ENCODE measurements around the gene RAPGEF1. TPM values are rescaled to one million over a fixed set of nuclear protein-coding genes. Genes with fewer than 3 reads are reported as not detected.
A peak's percentile ranks its signal among the peaks of the same experiment; 100 is the strongest.

Gene RAPGEF1
- total RNA-seq, 3 donors from 2014 or later, result 106 to 120 (median 111) TPM

DNA sequence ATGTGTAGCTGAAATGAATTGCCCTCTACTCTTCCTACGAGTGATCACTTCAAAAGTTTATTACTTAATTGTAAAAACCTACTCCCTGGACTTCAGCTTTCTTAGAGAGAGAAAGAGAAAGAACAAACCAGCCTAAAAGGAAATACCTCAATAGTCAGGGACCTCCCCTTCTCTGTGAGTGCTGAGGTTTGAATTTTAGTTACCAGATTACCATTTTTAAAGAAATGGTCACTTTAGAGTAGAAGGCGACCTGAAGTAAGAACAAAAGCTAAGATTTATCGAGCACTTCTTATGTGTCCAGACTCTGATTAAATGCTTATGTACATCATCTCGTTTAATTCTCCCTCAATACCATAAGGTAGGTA, 11.3 kb downstream of the RAPGEF1 start:
- Mint-ChIP-seq H3K27me3 (ENCODE audit: low read depth) (no peaks in the 10 kb centered on the region), H3K9me3 (no peaks in the 10 kb centered on the region), H3K4me1 (ENCODE audit: low read depth) (peaks cover 96% of the 10 kb centered on the region), H3K36me3 (ENCODE audit: insufficient read depth) (peaks cover 7% of the 10 kb centered on the region), H3K4me3 (peak overlapping the region; percentile 67)
- ATAC-seq, result peak in 1 of 2 donors; percentile 9
- no peak for DNase-seq

DNA sequence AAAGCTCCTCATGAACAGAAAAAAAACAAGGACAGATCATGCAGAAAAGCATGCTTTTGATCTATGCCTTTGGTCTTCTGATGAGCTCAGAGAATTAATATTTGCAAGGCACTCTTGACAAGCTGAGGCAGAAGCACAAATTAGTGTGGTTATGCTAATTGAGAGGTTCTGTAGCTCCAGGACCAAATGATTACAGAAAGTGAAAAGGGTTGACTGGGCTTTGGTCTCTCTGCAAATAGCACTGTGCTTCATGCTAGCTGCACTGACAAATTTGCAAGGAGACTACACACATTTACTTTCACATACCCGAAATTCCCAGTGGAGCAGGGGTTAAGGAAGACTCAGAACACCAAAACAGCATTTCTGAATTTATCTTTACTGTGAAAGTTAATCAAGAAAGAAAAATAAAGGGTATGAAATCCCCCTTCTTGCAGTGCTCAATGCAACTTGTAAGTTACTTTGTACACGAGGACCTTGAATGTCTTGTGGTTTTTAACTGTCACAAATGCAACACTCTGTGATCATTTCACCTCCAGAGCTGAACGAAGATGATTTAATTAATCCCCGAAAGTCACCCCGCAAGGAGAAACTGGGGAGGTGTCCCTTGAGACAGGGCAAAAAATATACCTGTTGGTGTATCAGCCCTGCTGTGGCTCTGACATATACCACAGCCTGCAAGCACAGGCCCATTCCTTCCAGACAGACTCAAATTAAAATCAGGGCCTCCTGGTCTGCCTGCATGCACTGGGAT, 11.9 kb downstream of the RAPGEF1 start:
- DNase-seq, result no peak
- H3K27me3 Mint-ChIP-seq (ENCODE audit: low read depth), result no peaks in the 10 kb centered on the region
- peak overlapping the region; percentile 67 for H3K4me3 Mint-ChIP-seq
- ATAC-seq, result no peak
- H3K4me1 Mint-ChIP-seq (ENCODE audit: low read depth), result peaks cover 95% of the 10 kb centered on the region
- H3K9me3 Mint-ChIP-seq, result no peaks in the 10 kb centered on the region
- peaks cover 11% of the 10 kb centered on the region for H3K36me3 Mint-ChIP-seq (ENCODE audit: insufficient read depth)

DNA sequence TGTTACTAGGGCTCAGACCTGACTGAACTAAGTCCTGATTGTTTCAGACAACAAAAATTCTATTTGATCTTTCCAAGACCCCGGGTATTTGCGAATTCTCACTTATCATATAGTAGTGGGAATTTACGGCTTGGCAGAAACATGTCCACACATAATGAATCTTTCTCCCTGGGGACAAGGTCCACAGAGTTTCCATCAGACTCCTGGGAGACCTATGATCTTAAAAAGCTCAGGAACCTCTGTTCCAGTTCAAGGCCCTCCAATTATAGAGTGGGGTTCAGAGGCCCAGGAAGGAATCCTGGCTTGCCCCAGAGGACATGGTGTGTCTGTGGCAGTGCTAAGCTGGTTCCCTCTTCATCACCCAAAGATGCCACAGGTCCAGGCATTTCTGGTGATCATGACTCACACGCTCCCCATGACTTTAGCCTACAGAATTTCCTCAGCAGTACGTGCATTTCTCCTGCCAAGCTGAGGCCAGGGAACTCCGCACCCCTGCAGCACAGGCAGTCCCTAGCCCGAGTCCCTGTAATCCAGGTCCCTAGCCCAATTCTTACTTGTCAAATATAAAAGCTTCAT, 12.6 kb downstream of the RAPGEF1 start:
- peaks cover 89% of the 10 kb centered on the region for H3K4me1 Mint-ChIP-seq (ENCODE audit: low read depth)
- peaks cover 9% of the 10 kb centered on the region for H3K36me3 Mint-ChIP-seq (ENCODE audit: insufficient read depth)
- H3K27me3 Mint-ChIP-seq (ENCODE audit: low read depth), result no peaks in the 10 kb centered on the region
- H3K4me3 Mint-ChIP-seq, result peak overlapping the region; percentile 67
- ATAC-seq (no peak), DNase-seq (no peak)
- H3K9me3 Mint-ChIP-seq, result no peaks in the 10 kb centered on the region

DNA sequence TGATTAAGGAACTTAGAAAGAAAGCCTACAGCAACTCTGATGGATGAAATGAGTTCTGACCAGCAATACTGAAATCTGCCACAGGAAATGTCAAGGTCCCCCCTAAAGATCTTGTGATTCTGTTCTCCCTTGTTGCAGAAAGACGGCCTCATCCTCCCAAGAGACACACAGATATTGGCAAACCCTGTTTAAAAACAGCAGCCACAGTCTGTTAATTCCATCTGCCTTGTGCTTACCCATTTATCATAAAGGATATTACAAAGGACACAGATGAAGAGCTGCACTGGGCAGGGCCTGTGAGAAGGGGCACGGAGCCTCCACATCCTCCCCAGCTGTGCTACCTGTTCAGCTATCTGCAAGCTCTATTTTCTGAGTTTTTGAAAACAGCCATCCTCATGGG, 15.2 kb downstream of the RAPGEF1 start:
- H3K4me3 Mint-ChIP-seq, result no peak overlapping the region

DNA sequence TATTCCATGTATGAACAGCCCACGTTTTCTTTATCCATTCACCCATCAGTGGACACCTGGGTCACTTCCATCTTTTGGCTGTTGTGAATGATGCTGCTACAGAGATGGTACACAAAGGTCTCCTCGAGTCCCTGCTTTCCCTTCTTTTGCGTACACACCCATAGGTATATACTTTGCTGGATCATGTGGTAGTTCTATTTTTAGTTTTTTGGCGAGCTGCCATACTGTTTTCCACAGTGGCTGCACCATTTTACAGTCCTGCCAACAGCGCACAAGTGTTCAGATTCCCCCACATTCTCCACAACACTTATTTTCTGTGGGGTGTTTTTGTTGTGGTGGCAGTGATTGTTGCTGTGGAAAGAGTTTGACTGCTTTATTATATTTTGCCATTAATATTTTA, 16.2 kb downstream of the RAPGEF1 start:
- H3K36me3 Mint-ChIP-seq (ENCODE audit: insufficient read depth), result peaks cover 19% of the 10 kb centered on the region

More for the DNA sequence above, 15.2 kb downstream of the RAPGEF1 start:
- H3K36me3 Mint-ChIP-seq (ENCODE audit: insufficient read depth), result peaks cover 19% of the 10 kb centered on the region
- H3K4me1 Mint-ChIP-seq (ENCODE audit: low read depth), result peaks cover 87% of the 10 kb centered on the region
- no peaks in the 10 kb centered on the region for H3K9me3 Mint-ChIP-seq
- H3K27me3 Mint-ChIP-seq (ENCODE audit: low read depth), result no peaks in the 10 kb centered on the region
- DNase-seq (no peak), ATAC-seq (no peak)

DNA sequence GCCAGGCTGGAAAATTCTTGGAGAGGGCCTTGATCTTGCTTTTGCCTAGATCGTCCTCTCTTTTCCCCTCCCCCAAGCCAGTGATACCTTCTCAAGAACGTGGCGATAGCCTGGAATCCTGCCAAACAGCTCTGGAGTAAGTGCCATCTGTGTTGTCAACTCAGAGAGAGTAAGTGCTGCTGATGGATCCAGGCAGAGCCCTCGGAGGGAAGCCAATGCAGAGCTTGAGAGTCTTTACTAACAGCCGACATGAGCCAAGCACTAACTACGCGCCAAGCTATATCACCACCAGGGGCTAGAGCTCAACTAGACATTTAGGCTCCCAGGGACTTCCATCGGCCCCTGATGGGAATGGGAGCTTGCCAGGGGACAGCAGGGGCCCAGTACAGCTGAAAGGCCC, 17.6 kb downstream of the RAPGEF1 start:
- peaks cover 19% of the 10 kb centered on the region for H3K36me3 Mint-ChIP-seq (ENCODE audit: insufficient read depth)
- H3K27me3 Mint-ChIP-seq (ENCODE audit: low read depth), result no peaks in the 10 kb centered on the region
- no peaks in the 10 kb centered on the region for H3K9me3 Mint-ChIP-seq
- DNase-seq (no peak), ATAC-seq (no peak)
- peaks cover 83% of the 10 kb centered on the region for H3K4me1 Mint-ChIP-seq (ENCODE audit: low read depth)
- no peak overlapping the region for H3K4me3 Mint-ChIP-seq

More for the DNA sequence above, 16.2 kb downstream of the RAPGEF1 start:
- DNase-seq, result no peak
- no peaks in the 10 kb centered on the region for H3K9me3 Mint-ChIP-seq
- H3K4me3 Mint-ChIP-seq, result no peak overlapping the region
- no peak for ATAC-seq
- H3K4me1 Mint-ChIP-seq (ENCODE audit: low read depth), result peaks cover 87% of the 10 kb centered on the region
- H3K27me3 Mint-ChIP-seq (ENCODE audit: low read depth), result no peaks in the 10 kb centered on the region

DNA sequence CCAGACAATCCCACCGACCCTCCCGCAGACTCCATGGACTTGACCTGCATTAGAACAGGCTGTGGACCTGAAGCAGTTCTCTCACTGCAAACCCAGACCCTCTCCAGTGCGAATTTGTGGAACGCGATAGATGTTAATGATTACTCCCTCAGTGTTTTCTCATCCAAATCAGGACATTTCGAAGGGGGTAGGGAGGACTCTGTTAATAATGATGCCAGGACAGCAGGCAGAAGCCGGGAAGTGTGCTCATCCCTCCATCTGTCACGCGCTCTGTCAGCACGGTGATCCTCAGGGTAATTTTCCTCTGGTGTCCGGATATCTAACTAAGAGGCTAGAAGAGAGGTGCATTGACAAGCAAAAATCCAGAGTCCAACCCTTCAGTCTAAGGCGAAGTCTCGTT, 18.8 kb downstream of the RAPGEF1 start:
- no peaks in the 10 kb centered on the region for H3K27me3 Mint-ChIP-seq (ENCODE audit: low read depth)
- no peak for ATAC-seq
- DNase-seq, result no peak
- H3K9me3 Mint-ChIP-seq, result no peaks in the 10 kb centered on the region
- peaks cover 23% of the 10 kb centered on the region for H3K36me3 Mint-ChIP-seq (ENCODE audit: insufficient read depth)
- H3K4me1 Mint-ChIP-seq (ENCODE audit: low read depth), result peaks cover 82% of the 10 kb centered on the region
- no peak overlapping the region for H3K4me3 Mint-ChIP-seq

DNA sequence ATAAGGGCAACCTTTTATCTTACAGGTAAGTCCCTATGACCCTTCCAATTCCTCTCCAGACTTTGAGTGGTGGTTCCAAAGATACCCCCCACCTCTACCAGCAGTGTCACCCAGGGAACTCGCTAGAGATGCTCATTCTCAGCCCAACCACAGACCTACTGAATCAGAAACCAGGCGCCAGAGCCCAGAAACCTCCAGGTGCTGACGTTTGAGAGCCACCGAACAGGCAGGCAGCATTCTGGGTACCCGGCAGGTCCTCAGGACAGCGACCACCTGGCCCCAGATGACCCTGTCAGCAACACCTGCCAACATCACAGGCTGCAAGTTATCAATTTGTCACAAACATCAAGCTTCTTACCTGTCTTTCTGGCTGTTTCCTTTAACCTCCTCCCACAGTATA, 19.5 kb downstream of the RAPGEF1 start:
- no peak for DNase-seq
- H3K4me1 Mint-ChIP-seq (ENCODE audit: low read depth), result peaks cover 79% of the 10 kb centered on the region
- no peaks in the 10 kb centered on the region for H3K27me3 Mint-ChIP-seq (ENCODE audit: low read depth)
- H3K9me3 Mint-ChIP-seq, result no peaks in the 10 kb centered on the region
- ATAC-seq, result peak; percentile 76 to 77
- H3K4me3 Mint-ChIP-seq, result peak overlapping the region; percentile 56
- H3K36me3 Mint-ChIP-seq (ENCODE audit: insufficient read depth), result peaks cover 29% of the 10 kb centered on the region

DNA sequence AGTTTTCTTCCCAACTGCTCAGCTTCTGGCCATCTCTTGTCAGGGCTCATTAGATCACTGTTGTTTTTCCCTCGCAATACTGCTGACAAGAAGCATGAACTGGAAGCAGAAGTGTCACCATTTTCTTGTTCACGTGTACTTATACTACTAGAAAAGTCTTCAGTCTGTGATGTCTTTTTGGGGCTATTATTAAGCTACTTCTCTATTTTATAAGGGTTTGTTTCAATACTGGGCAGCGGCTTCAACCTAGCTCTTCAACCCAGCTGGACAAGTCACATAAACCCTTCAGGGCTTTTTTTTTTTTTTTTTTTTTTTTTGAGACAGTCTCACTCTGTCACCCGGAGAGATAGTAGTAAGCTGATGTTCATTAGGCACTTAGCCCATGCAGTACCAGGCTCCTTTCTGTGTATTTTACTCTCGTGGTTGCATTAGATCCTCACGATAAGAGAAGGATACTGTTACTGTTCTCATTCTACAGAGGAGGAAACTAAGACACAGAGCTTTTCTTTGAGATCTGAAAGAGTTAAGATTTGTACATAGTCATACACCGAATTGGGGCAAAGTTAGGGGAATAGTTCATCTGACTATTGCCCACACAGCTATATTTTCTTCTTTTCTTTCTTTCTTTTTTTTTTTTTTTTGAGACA, 20.5 kb downstream of the RAPGEF1 start:
- Mint-ChIP-seq H3K4me3 (no peak overlapping the region), H3K9me3 (no peaks in the 10 kb centered on the region), H3K27me3 (ENCODE audit: low read depth) (no peaks in the 10 kb centered on the region), H3K4me1 (ENCODE audit: low read depth) (peaks cover 76% of the 10 kb centered on the region), H3K36me3 (ENCODE audit: insufficient read depth) (peaks cover 30% of the 10 kb centered on the region)
- peak; percentile 17 to 36 for ATAC-seq
- DNase-seq, result no peak

DNA sequence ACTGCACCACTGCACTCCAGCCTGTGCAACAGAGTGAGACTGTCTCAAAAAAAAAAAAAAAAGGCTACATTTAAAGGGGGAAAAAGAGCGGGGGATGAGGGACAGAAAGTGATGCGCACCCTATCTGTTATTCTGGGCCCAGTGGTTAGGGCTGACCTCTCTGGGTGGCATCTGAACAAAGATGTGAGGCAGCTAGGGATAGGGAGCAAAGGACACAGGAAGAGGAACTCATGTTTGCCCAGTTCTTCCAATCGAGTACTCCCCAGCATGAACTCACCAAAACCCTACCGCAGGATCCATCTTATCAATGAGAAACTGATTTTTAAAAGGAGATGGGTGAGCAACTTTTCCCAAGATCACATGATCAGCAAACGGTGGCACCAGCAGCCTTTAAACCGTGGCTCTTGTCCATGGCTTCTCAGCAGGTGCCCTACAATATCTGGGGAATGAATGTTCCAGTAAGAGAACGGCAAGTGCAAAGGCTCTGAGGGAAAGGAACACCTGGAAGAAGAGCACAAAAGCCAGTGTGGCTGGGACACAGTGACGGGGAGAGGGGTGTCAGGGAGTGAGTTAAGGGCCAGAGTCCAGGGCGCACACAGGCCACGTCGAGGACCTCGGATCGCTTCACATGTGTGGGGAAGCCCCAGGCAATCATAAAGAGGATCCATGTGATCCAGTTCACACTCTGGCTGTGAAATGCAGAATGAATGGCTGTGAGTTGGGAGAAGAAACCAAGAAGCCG, 22.0 kb downstream of the RAPGEF1 start:
- peaks cover 34% of the 10 kb centered on the region for H3K36me3 Mint-ChIP-seq (ENCODE audit: insufficient read depth)
- DNase-seq (no peak), ATAC-seq (no peak)
- H3K4me3 Mint-ChIP-seq, result no peak overlapping the region
- H3K27me3 Mint-ChIP-seq (ENCODE audit: low read depth), result no peaks in the 10 kb centered on the region
- peaks cover 72% of the 10 kb centered on the region for H3K4me1 Mint-ChIP-seq (ENCODE audit: low read depth)
- H3K9me3 Mint-ChIP-seq, result no peaks in the 10 kb centered on the region

DNA sequence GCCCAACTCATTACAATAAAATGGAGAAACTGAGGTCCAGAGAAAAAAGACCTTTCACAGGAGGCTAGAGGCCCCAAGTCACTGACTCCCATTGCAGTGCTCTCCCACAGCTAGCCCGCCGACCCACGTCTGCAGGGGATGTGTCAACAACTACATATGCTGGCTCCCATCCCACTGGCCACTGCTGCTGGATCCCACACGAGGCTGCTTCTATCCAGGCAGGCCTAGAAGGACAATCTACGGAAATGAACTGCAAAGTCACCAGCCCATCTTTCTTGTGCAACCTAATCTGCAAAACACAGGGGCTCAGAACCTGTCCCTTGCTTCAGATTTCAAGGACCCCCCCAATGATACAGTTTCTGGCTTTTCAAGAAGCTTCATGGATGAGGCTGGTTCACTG, 24.0 kb downstream of the RAPGEF1 start:
- no peak for ATAC-seq
- Mint-ChIP-seq H3K4me1 (ENCODE audit: low read depth) (peaks cover 79% of the 10 kb centered on the region), H3K36me3 (ENCODE audit: insufficient read depth) (peaks cover 28% of the 10 kb centered on the region)

DNA sequence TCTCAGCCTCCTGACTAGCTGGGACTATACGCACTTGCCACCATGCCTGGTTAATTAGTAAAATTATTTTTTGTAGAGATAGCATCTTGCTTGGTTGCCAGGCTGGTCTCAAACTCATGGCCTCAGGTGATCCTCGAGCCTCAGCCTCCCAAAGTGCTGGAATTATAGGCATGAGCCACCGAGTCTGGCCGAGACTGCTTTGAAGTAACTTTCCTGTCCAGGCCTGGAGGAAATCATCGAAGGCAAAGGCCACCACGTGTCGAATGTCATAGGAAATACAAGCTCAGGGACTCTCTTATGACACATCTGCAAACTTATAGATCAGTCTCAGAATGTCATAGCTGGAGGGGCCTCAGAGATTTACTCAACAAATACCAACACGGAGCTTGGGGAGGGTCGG, 25.1 kb downstream of the RAPGEF1 start:
- Mint-ChIP-seq H3K36me3 (ENCODE audit: insufficient read depth) (peaks cover 24% of the 10 kb centered on the region), H3K9me3 (no peaks in the 10 kb centered on the region), H3K27me3 (ENCODE audit: low read depth) (no peaks in the 10 kb centered on the region), H3K4me3 (no peak overlapping the region), H3K4me1 (ENCODE audit: low read depth) (peaks cover 78% of the 10 kb centered on the region)
- DNase-seq, result no peak
- no peak for ATAC-seq

More for the DNA sequence above, 24.0 kb downstream of the RAPGEF1 start:
- Mint-ChIP-seq H3K27me3 (ENCODE audit: low read depth) (no peaks in the 10 kb centered on the region), H3K4me3 (no peak overlapping the region), H3K9me3 (no peaks in the 10 kb centered on the region)
- DNase-seq, result no peak

DNA sequence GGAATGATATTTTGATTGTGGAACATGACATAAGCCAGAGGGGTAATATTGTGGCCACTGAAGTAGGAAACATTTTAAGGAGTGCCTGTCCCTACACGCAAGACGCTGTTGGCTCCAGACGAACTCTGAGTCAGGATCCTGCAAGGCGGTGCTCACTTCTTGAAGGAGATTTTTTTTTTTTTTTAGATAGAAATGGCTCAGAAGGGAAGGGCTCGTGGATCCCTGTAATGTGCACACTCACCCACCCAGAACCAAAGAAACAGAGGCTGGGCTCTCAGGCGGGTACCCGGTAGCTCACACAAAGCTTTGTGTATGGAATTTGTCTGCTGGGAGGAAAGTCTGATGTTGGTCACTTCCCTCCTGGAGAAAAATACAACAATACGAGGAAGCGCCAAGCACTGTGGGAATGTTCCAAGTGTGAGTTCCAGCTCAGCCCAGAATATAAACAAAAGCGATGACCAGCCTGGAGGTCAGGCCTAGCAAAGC, 25.7 kb downstream of the RAPGEF1 start:
- no peak overlapping the region for H3K4me3 Mint-ChIP-seq
- H3K27me3 Mint-ChIP-seq (ENCODE audit: low read depth), result no peaks in the 10 kb centered on the region
- H3K4me1 Mint-ChIP-seq (ENCODE audit: low read depth), result peaks cover 79% of the 10 kb centered on the region
- no peaks in the 10 kb centered on the region for H3K9me3 Mint-ChIP-seq
- DNase-seq (no peak), ATAC-seq (no peak)
- H3K36me3 Mint-ChIP-seq (ENCODE audit: insufficient read depth), result peaks cover 24% of the 10 kb centered on the region

DNA sequence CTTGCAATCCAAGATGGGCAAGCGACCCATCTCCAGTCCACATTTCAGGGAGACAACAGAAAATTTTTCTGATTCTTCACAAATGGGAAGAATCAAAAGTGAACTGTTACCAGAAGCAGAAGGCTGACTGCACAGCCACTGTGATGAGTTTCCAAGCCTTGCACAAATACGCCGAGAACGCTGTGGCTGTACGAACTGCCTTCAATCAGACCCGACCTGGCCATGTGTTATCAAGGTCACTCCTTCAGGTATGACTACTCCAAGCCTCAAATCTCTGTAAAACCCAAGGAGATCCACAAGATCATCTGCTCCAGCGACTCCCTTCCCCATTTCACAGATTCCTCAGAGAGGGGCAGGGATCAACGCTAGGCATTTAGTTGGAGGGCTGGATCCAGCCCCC, 26.9 kb downstream of the RAPGEF1 start:
- no peaks in the 10 kb centered on the region for H3K9me3 Mint-ChIP-seq
- no peak overlapping the region for H3K4me3 Mint-ChIP-seq
- no peaks in the 10 kb centered on the region for H3K27me3 Mint-ChIP-seq (ENCODE audit: low read depth)
- DNase-seq (no peak), ATAC-seq (no peak)
- H3K4me1 Mint-ChIP-seq (ENCODE audit: low read depth), result peaks cover 76% of the 10 kb centered on the region
- peaks cover 24% of the 10 kb centered on the region for H3K36me3 Mint-ChIP-seq (ENCODE audit: insufficient read depth)
